ENCODE results near the gene ELAVL1.

ELAVL1 gene

DNA sequence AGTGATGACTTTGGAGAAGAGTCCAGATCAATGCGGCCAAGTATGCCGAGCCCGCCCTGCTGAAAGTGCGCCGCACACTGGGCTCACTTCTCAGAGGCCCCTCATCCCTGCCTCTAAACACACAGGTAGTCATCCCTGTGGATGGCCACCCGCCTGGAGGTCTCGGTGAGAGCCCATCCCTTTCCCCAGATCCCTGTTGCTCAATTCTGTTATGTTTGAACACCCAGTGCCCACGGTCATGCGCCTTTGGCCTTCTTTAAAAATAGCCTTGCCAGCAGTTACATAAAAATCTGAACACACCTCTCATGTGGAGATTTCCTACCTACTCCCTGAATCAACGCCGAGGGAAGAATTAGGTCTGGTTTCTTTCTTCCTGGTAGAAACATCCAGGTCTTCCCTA is 11.9 kb downstream of the ELAVL1 start:
- Histone ChIP-seq H3K36me3 (peaks cover 49 to 75% (median 70%) of the 10 kb centered on the region in 11 experiments), H3K27me3 (no peaks in the 10 kb centered on the region), H3K27ac (0 out of 22 replicates have a peak overlapping the region, but pooled peaks of 1 of the 11 experiments have one; percentile 7), H4K20me1 (peaks cover 82 to 100% (median 100%) of the 10 kb centered on the region in 11 experiments), H3K9me3 (replicated peaks in 1 of 11) (no peaks in the 10 kb centered on the region), H3K4me1 (peaks cover 38 to 51% (median 47%) of the 10 kb centered on the region in 10 experiments), H3K9ac (peak overlapping the region in 7 of 11 experiments; percentile 0 to 57 (median 21); a peak in 8 of 22 replicates), H3K4me3 (no peak overlapping the region), H3K4me2 (peak overlapping the region in 8 of 11 experiments; percentile 10 to 79 (median 56); a peak in 12 of 22 replicates)
- TF ChIP-seq Cebpa-rat (IDR thresholded peaks at IDR 0.05), result no peak

DNA sequence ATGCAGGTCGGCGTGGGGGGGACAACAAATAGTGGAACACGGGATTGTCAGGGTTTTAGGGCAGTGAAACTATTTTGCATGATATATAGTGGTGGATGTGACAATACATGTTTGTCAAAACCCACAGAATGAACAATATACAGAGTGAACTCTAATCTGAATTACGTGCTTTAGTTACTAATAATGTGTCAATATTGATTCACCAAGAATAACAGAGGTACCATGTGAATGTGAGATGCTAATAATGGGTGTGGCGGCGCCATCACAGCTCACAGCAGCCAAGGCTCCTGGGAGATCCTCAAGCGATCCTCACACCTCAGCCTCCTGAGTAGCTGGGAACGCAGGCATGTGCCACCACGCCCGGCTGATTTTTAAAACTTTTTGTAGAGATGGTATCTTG is 12.9 kb downstream of the ELAVL1 start:
- TF ChIP-seq Cebpa-rat (IDR thresholded peaks at IDR 0.05), result no peak
- Histone ChIP-seq H3K36me3 (peaks cover 58 to 77% (median 72%) of the 10 kb centered on the region in 11 experiments), H3K4me1 (peaks cover 33 to 46% (median 41%) of the 10 kb centered on the region in 10 experiments), H3K4me2 (no peak overlapping the region), H3K27ac (no peak overlapping the region), H3K9ac (no peak overlapping the region), H3K4me3 (no peak overlapping the region), H3K27me3 (no peaks in the 10 kb centered on the region), H4K20me1 (peaks cover 82 to 100% (median 100%) of the 10 kb centered on the region in 11 experiments), H3K9me3 (replicated peaks in 1 of 11) (no peaks in the 10 kb centered on the region)

GRCh38 chr19:7989071-7989575 is 16.3 kb downstream of the ELAVL1 start:
- Histone ChIP-seq H3K4me1 (peaks cover 32 to 52% (median 39%) of the 10 kb centered on the region in 10 experiments), H3K27ac (no peak overlapping the region), H3K27me3 (no peaks in the 10 kb centered on the region), H4K20me1 (peaks cover 82 to 100% (median 99%) of the 10 kb centered on the region in 11 experiments), H3K4me2 (no peak overlapping the region), H3K36me3 (peaks cover 68 to 96% (median 94%) of the 10 kb centered on the region in 11 experiments), H3K9ac (no peak overlapping the region), H3K4me3 (no peak overlapping the region), H3K9me3 (replicated peaks in 1 of 11) (no peaks in the 10 kb centered on the region)
- no peak for TF ChIP-seq Cebpa-rat (IDR thresholded peaks at IDR 0.05)

GRCh38 chr19:7988307-7988706 is 17.1 kb downstream of the ELAVL1 start:
- TF ChIP-seq Cebpa-rat (IDR thresholded peaks at IDR 0.05), result no peak
- H4K20me1 ChIP-seq, result peaks cover 82 to 100% (median 99%) of the 10 kb centered on the region in 11 experiments
- H3K4me1 ChIP-seq, result peaks cover 28 to 52% (median 39%) of the 10 kb centered on the region in 10 experiments
- no peak overlapping the region for H3K27ac ChIP-seq
- H3K9ac ChIP-seq, result no peak overlapping the region
- no peak overlapping the region for H3K4me2 ChIP-seq
- no peaks in the 10 kb centered on the region for H3K27me3 ChIP-seq
- H3K9me3 ChIP-seq (replicated peaks in 1 of 11), result no peaks in the 10 kb centered on the region
- peaks cover 73 to 99% (median 98%) of the 10 kb centered on the region in 11 experiments for H3K36me3 ChIP-seq
- no peak overlapping the region for H3K4me3 ChIP-seq

GRCh38 chr19:7987114-7987768 is 18.2 kb downstream of the ELAVL1 start:
- H3K27ac ChIP-seq, result no peak overlapping the region
- H3K4me3 ChIP-seq, result no peak overlapping the region
- H3K9ac ChIP-seq, result peak overlapping the region in 1 of 11 experiments; percentile 22; a peak in 1 of 22 replicates
- TF ChIP-seq Cebpa-rat (IDR thresholded peaks at IDR 0.05), result no peak
- peaks cover 28 to 52% (median 39%) of the 10 kb centered on the region in 10 experiments for H3K4me1 ChIP-seq
- peaks cover 82 to 100% (median 99%) of the 10 kb centered on the region in 11 experiments for H4K20me1 ChIP-seq
- peaks cover 75 to 99% (median 98%) of the 10 kb centered on the region in 11 experiments for H3K36me3 ChIP-seq
- H3K4me2 ChIP-seq, result no peak overlapping the region
- H3K9me3 ChIP-seq (replicated peaks in 1 of 11), result no peaks in the 10 kb centered on the region
- no peaks in the 10 kb centered on the region for H3K27me3 ChIP-seq

- Histone ChIP-seq H3K27me3 (no peaks in the 10 kb centered on the region), H3K4me1 (peaks cover 28 to 52% (median 39%) of the 10 kb centered on the region in 10 experiments), H4K20me1 (peaks cover 82 to 100% (median 99%) of the 10 kb centered on the region in 11 experiments), H3K36me3 (peaks cover 75 to 99% (median 98%) of the 10 kb centered on the region in 11 experiments), H3K4me2 (peak overlapping the region in 6 of 11 experiments; percentile 46 to 57 (median 52); a peak in 9 of 22 replicates), H3K9ac (peak overlapping the region in 4 of 11 experiments; percentile 21 to 37 (median 32); a peak in 5 of 22 replicates), H3K4me3 (no peak overlapping the region), H3K27ac (no peak overlapping the region), H3K9me3 (replicated peaks in 1 of 11) (no peaks in the 10 kb centered on the region)
- TF ChIP-seq Cebpa-rat (IDR thresholded peaks at IDR 0.05), result no peak
These were observed 18.9 kb downstream of the ELAVL1 start for GRCh38 chr19:7986321-7987113.

DNA sequence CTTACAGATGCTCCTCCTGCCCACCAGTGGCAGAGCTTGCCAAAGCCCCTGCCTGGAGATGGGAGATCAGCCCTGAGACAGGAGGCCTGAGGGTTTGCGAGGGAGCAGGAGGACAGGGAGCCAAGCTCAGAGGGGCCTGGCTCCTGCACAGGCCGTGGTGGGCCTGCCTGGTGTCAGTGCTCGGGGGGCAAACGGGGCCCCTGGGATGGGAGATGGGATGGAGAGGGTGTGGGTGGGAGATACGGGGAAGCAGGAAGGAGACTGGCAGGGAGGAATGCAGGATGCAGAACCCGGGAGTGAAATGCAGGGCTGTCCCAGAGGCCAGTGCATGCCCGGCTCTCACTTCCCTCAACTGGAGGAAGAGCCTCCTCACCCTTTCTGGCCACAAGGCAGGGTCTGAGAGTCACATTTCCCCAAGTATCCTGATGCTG is 19.9 kb downstream of the ELAVL1 start:
- TF ChIP-seq Cebpa-rat (IDR thresholded peaks at IDR 0.05), result no peak
- Histone ChIP-seq H3K9ac (peak overlapping the region in 7 of 11 experiments; percentile 8 to 37 (median 28); a peak in 7 of 22 replicates), H3K36me3 (peaks cover 75 to 99% (median 98%) of the 10 kb centered on the region in 11 experiments), H3K27me3 (no peaks in the 10 kb centered on the region), H3K4me3 (no peak overlapping the region), H3K27ac (no peak overlapping the region; a peak in 1 of 22 replicates), H4K20me1 (peaks cover 85 to 100% (median 99%) of the 10 kb centered on the region in 11 experiments), H3K4me2 (peak overlapping the region; percentile 30 to 64 (median 52); a peak in 16 of 22 replicates), H3K9me3 (replicated peaks in 1 of 11) (no peaks in the 10 kb centered on the region), H3K4me1 (peaks cover 28 to 52% (median 39%) of the 10 kb centered on the region in 10 experiments)

DNA sequence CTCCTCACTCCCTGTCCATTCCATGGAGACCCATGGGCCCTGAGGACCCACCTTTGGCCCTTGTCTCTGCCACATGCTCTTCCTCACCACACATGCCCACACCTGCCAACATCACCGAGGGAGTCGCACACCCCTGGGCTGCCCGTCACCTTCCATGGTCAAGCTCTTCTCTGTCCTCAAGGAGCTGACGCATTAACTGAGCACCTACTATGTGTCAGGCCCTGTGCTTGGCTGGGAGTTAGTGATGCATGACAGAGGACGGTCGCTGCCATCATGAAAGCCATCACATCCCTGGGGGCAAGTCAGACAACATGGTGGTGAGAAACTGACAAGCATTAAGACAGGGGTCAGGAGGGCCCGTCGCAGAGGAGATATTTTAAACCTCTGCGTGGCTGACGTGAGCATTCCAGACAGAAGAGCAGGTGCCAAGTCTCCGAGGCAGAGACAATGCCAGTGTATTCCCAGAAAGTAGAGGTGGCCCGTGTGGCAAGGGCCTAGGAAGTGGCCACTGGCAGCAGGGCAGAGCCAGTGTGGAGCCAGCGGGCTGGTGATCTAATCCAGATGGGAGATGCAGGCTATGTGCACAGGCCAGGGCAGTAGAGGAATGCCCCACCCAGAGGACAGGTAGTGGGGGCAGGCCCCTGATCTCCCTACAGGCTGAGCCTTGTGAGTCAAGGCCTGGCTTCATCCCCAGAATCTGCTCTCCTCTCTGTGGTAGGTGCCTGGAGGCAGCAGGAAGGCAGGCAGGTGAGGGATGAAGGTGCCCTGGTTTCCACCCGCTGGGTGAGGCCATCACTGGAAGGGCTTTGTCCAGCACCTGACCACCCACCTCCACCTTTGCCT is 21.2 kb downstream of the ELAVL1 start:
- H3K9me3 ChIP-seq (replicated peaks in 1 of 11), result no peaks in the 10 kb centered on the region
- peak overlapping the region in 4 of 11 experiments; percentile 5 to 36 (median 32); a peak in 4 of 22 replicates for H3K27ac ChIP-seq
- peaks cover 75 to 99% (median 98%) of the 10 kb centered on the region in 11 experiments for H3K36me3 ChIP-seq
- H3K9ac ChIP-seq, result peak overlapping the region in 7 of 11 experiments; percentile 2 to 54 (median 24); a peak in 8 of 22 replicates
- peak overlapping the region in 8 of 11 experiments; percentile 30 to 64 (median 53); a peak in 16 of 22 replicates for H3K4me2 ChIP-seq
- no peak overlapping the region for H3K4me3 ChIP-seq
- no peak for TF ChIP-seq Cebpa-rat (IDR thresholded peaks at IDR 0.05)
- H3K4me1 ChIP-seq, result peaks cover 28 to 52% (median 39%) of the 10 kb centered on the region in 10 experiments
- no peaks in the 10 kb centered on the region for H3K27me3 ChIP-seq
- peaks cover 88 to 100% (median 99%) of the 10 kb centered on the region in 11 experiments for H4K20me1 ChIP-seq
